Lower lobe of right lung (tissue), 2 donors: ENCODE data around the gene GCN1. TPM values are rescaled to one million over a fixed set of nuclear protein-coding genes. Genes with fewer than 3 reads are reported as not detected.

Source experiments
- ATAC-seq, 2 donors: fragments of 200-7000 bp; cut with Tn5 transposase; one replicate each; pipeline ENCODE4 v1.9.1; 2020 to 2022; ENCODE audit warnings: mild to moderate bottlenecking in 2 of 2, moderate library complexity in 2 of 2
- DNase-seq: peaks from one replicate; pipeline ENCODE4 v3.0.0-alpha.2; 2020
- H3K27ac ChIP-seq: fragments of 200-600 bp; one replicate; pipeline ENCODE4 v1.8.0; 2022
- H3K27me3 ChIP-seq: fragments of 200-600 bp; one replicate; pipeline ENCODE4 v1.8.0; 2022; ENCODE audit warnings: low read depth
- H3K36me3 ChIP-seq: fragments of 200-600 bp; one replicate; pipeline ENCODE4 v1.8.0; 2022; ENCODE audit warnings: mild to moderate bottlenecking
- H3K4me1 ChIP-seq: fragments of 200-600 bp; one replicate; pipeline ENCODE4 v1.8.0; 2022
- H3K4me3 ChIP-seq: fragments of 200-600 bp; one replicate; pipeline ENCODE4 v1.8.0; 2022; ENCODE audit warnings: mild to moderate bottlenecking
- H3K9me3 ChIP-seq: fragments of 200-600 bp; one replicate; pipeline ENCODE4 v1.8.0; 2022
- intact Hi-C: fragments of 100-400 bp; cut with DNase I; formaldehyde crosslinking; loops from one replicate; pipeline ENCODE4 v1.11.0; 2022
- long read RNA-seq: library from polyadenylated mRNA; unstranded; transcript quantifications from one replicate; pipeline ENCODE4 v2.0.0, GENCODE V29; 2021
- total RNA-seq: library from RNA; stranded (reverse); fragmentation: NEBNext Ultra II Directional; extraction: Animal tissue kit (Norgen Biotek cat#: 25700); gene quantifications from one replicate; pipeline ENCODE4 v1.2.1, GENCODE V29; 2021
- TF ChIP-seq, protein P1 (sequence below): fragments of 200-600 bp; IDR thresholded peaks from one replicate; pipeline ENCODE4 v1.8.0; 2022; ENCODE audit warnings: antibody characterized with exemption, mild to moderate bottlenecking
- donor health status: DM: no; HTN: yes; CAD: no; lungs with severe emphysema.

Gene GCN1, protein sequence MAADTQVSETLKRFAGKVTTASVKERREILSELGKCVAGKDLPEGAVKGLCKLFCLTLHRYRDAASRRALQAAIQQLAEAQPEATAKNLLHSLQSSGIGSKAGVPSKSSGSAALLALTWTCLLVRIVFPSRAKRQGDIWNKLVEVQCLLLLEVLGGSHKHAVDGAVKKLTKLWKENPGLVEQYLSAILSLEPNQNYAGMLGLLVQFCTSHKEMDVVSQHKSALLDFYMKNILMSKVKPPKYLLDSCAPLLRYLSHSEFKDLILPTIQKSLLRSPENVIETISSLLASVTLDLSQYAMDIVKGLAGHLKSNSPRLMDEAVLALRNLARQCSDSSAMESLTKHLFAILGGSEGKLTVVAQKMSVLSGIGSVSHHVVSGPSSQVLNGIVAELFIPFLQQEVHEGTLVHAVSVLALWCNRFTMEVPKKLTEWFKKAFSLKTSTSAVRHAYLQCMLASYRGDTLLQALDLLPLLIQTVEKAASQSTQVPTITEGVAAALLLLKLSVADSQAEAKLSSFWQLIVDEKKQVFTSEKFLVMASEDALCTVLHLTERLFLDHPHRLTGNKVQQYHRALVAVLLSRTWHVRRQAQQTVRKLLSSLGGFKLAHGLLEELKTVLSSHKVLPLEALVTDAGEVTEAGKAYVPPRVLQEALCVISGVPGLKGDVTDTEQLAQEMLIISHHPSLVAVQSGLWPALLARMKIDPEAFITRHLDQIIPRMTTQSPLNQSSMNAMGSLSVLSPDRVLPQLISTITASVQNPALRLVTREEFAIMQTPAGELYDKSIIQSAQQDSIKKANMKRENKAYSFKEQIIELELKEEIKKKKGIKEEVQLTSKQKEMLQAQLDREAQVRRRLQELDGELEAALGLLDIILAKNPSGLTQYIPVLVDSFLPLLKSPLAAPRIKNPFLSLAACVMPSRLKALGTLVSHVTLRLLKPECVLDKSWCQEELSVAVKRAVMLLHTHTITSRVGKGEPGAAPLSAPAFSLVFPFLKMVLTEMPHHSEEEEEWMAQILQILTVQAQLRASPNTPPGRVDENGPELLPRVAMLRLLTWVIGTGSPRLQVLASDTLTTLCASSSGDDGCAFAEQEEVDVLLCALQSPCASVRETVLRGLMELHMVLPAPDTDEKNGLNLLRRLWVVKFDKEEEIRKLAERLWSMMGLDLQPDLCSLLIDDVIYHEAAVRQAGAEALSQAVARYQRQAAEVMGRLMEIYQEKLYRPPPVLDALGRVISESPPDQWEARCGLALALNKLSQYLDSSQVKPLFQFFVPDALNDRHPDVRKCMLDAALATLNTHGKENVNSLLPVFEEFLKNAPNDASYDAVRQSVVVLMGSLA (N-terminal part only)
- 73.6 TPM for total RNA-seq
- long read RNA-seq, full-length matches to known transcripts = 1 of 42 reads
- long read RNA-seq, partial matches to known transcripts = 39 of 42 reads
- long read RNA-seq, other reads (novel, unspliced or antisense) = 2 of 42 reads

DNA sequence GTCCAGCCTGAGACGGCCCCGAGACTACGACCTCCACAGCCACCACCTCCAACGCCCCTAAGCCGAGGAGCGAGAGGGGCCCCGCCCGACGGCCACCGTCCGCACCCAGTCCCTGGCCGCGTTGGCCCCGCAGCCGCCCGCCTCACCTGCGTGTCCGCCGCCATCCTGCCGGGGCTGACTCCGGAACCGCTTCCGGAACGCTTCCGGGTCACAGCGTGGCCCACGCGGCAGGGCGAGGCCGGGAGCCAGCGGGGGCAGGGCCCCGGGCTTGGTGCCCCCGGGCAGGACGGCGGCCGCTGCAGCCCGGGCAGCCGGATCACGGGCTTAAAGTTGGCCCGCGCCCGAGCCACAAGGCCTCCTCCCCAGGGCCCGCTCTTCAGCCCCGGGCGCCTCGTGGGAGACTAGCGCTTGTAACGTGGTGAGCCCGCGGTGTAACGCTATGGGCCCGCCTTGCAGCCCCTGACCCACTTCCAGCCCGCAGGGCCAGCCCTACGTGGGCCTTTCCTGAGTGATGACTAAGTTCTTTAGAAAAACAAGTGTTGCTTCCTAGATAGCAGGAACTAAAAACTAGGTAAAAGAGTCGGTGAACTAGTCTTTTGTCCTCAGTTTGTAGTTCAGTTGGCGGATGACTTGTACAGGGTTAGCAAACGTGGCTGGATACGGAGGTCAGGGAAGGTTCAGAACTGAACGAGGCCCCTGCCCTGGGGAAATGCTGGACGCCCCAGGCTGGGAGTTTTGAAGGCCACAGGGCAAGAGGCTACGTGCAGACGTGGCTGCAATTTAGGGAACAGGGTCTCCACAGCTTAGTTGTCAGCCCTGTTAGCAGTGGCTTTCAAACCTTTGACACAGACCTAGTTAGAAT lies at the start of gene GCN1:
GCN1 (minus strand) TSS at position 182 of the 862 bp plus-strand sequence; CDS start at position 164, 18 bp downstream.
- peaks cover 57% of the 10 kb centered on the region for H3K36me3 ChIP-seq

DNA sequence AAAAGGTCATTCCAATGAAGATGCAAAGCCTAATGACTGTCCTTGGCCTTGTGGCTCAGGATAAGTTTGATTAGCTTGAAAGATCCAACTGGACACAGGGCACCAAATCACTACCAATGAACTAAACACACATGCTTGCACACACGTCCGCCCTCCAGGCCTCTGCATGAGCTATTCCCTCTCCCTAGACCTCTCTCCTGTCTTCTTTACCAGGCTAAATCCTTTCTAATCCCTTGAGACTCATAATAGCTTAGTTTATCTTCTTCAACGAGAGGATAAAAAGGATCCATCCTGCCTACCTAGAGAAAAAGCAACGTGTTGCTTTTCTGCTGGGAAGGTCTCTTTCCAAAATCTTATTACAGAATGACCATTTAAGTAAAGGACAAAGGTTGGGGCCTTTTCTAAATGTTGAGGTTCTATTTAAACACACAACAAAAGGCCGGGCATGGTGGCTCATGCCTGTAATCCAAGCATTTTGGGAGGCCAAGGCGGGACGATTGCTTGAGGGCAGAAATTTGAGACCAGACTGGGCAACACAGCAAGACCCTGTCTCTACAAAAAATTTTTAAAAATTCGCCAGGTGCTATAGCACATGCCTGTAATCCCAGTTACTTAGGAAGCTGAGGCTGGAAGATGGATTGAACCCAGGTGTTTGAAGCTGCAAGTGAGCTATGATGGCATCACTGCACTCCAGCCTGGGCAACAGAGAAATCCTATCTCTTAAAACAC lies 48.6 kb upstream of the GCN1 start:
- peaks cover 95% of the 10 kb centered on the region for H3K4me1 ChIP-seq
- DNase-seq = no peak

More for the DNA sequence above, at the start of gene GCN1:
- intact Hi-C loops = no loop called here
- TF ChIP-seq, protein P1, sequence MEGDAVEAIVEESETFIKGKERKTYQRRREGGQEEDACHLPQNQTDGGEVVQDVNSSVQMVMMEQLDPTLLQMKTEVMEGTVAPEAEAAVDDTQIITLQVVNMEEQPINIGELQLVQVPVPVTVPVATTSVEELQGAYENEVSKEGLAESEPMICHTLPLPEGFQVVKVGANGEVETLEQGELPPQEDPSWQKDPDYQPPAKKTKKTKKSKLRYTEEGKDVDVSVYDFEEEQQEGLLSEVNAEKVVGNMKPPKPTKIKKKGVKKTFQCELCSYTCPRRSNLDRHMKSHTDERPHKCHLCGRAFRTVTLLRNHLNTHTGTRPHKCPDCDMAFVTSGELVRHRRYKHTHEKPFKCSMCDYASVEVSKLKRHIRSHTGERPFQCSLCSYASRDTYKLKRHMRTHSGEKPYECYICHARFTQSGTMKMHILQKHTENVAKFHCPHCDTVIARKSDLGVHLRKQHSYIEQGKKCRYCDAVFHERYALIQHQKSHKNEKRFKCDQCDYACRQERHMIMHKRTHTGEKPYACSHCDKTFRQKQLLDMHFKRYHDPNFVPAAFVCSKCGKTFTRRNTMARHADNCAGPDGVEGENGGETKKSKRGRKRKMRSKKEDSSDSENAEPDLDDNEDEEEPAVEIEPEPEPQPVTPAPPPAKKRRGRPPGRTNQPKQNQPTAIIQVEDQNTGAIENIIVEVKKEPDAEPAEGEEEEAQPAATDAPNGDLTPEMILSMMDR = no peak
- H3K9me3 ChIP-seq = no peaks in the 10 kb centered on the region
- ATAC-seq (peak; percentile 96 to 98), DNase-seq (peak; percentile 89)
- peak within 1 kb of the TSS; percentile 94 for H3K27ac ChIP-seq
- peaks cover 56% of the 10 kb centered on the region for H3K4me1 ChIP-seq
- H3K27me3 ChIP-seq = no peaks in the 10 kb centered on the region
- H3K4me3 ChIP-seq = peak within 1 kb of the TSS; percentile 100

DNA sequence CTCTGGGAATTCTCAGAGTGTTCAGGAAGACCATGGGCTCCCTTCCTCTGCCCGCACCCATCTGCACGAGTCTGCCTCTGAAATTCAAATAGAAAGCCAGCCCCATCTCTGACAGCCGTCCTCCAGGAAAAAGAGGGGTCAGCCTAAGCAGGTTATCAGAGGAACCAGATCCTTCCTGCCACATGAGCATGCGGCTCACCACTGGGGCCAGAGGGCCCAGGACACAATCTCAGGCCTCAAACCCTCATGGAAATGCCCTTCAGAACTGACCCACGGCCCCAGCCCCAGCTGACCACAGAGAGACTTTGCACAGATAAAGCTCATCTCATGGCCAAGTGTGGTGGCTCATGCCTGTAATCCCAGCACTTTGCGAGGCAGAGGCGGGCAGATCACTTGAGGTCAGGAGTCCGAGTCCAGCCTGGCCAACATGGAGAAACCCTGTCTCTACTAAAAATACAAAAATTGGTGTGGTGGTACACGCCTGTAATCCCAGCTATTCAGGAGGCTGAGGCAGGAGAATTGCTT lies 47.8 kb upstream of the GCN1 start:
- DNase-seq (no peak), ATAC-seq (peak; percentile 21 to 43)
- intact Hi-C loops = no loop called here
- peak overlapping the region; percentile 69 for H3K27ac ChIP-seq
- H3K27me3 ChIP-seq = no peaks in the 10 kb centered on the region
- H3K4me3 ChIP-seq = no peak overlapping the region
- H3K9me3 ChIP-seq = no peaks in the 10 kb centered on the region
- TF ChIP-seq, protein P1 = no peak
- peaks cover 8% of the 10 kb centered on the region for H3K36me3 ChIP-seq
- peaks cover 95% of the 10 kb centered on the region for H3K4me1 ChIP-seq

More for the DNA sequence above, 48.6 kb upstream of the GCN1 start:
- H3K4me3 ChIP-seq = no peak overlapping the region
- TF ChIP-seq, protein P1 = no peak
- peaks cover 8% of the 10 kb centered on the region for H3K36me3 ChIP-seq
- no peaks in the 10 kb centered on the region for H3K27me3 ChIP-seq
- peak overlapping the region; percentile 69 for H3K27ac ChIP-seq
- no peaks in the 10 kb centered on the region for H3K9me3 ChIP-seq
- intact Hi-C loops = no loop called here
- ATAC-seq = no peak

DNA sequence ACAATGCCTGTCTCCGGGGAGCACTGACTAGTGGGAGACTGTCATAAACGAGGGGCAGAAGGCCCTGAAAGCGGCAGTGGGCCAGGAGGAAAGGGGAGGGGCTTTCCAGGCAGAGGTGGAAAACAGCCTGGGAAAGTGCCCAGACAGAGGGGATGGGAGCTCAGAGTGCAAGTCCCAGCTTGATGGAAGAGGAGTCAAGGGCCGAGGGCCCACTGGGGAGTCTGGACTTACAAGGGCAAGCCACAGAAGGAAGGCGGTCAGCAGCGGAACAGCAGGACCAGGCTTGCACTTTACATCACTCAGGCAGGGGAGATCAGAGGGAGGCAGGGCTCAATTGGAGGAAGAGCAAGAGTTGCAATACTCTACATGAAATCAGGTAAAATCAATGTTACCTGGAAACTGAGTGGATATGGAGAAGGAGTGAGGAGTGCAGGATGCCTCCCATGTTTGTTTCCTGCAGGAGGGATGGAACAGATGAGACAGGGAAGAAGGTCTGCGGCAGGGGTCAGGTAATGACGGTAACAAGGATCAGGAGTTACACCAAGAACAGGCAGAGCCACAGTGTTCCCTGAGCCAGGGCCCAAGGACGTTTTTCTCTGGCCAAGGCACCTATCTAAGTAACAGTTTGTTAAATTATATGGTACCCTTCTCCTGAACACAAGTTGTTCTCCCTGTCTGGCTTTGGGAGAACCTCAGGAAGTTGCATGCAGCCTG lies 47.2 kb upstream of the GCN1 start:
- peak overlapping the region; percentile 69 for H3K27ac ChIP-seq
- peaks cover 8% of the 10 kb centered on the region for H3K36me3 ChIP-seq
- H3K4me3 ChIP-seq = no peak overlapping the region
- TF ChIP-seq, protein P1 = no peak
- intact Hi-C loops = no loop called here
- ATAC-seq = no peak
- peaks cover 95% of the 10 kb centered on the region for H3K4me1 ChIP-seq
- H3K27me3 ChIP-seq = no peaks in the 10 kb centered on the region
- DNase-seq = no peak
- H3K9me3 ChIP-seq = no peaks in the 10 kb centered on the region
